NB4 (cell line): Measurements from ENCODE around the gene INSIG1.

Source experiments
- DNase-seq: peaks from one replicate; pipeline ENCODE4 v3.0.0; 2010; ENCODE audit warnings: low read depth
- H3K4me3 ChIP-seq: one replicate; pipeline ENCODE4 v1.5.1; 2011; ENCODE audit warnings: mild to moderate bottlenecking, low read depth, low read length, moderate library complexity
- CTCF ChIP-seq: IDR thresholded peaks from one replicate; pipeline ENCODE4 v1.5.1; 2012; ENCODE audit warnings: low read depth, low read length
- MAX ChIP-seq: IDR thresholded peaks from 2 replicates; pipeline ENCODE4 v1.6.1; 2011; ENCODE audit warnings: low read depth, low read length
- MYC ChIP-seq: IDR thresholded peaks from 2 replicates; pipeline ENCODE4 v1.6.1; 2011; ENCODE audit warnings: low read depth, low read length
- POLR2A ChIP-seq: IDR thresholded peaks from 2 replicates; pipeline ENCODE4 v1.6.1; 2011; ENCODE audit warnings: mild to moderate bottlenecking; ENCODE audit not compliant: insufficient read length; ENCODE audit errors: extremely low read depth

INSIG1 gene

GRCh38 chr7:155355176-155355575, 57.5 kb downstream of the INSIG1 start:
- H3K4me3 ChIP-seq = no peak overlapping the region
- DNase-seq = no peak
- TF ChIP-seq MYC = no peak
- no peak for TF ChIP-seq MAX
- TF ChIP-seq POLR2A = no peak
- no peak for TF ChIP-seq CTCF

- DNase-seq = no peak
- H3K4me3 ChIP-seq = no peak overlapping the region
- TF ChIP-seq MYC (no peak), POLR2A (no peak), CTCF (no peak)
These were observed 58.1 kb downstream of the INSIG1 start for GRCh38 chr7:155355745-155356144.

GRCh38 chr7:155356323-155357105, 58.8 kb downstream of the INSIG1 start:
- H3K4me3 ChIP-seq = peak overlapping the region; percentile 13
- no peak; the same call in 1 of the 2 replicates for TF ChIP-seq MYC
- TF ChIP-seq CTCF = peak; percentile 49
- TF ChIP-seq POLR2A = no peak
- TF ChIP-seq MAX = peak; percentile 57
- peak; percentile 73 for DNase-seq

- H3K4me3 ChIP-seq = no peak overlapping the region
- peak; percentile 98 for DNase-seq
- TF ChIP-seq CTCF = no peak
- TF ChIP-seq MAX = peak; percentile 40
- TF ChIP-seq MYC = 0 out of 2 replicates have a peak, but pooled peaks have one; percentile 65
- peak; percentile 84 for TF ChIP-seq POLR2A
These were observed 59.9 kb downstream of the INSIG1 start for GRCh38 chr7:155357573-155358041.

- peak; percentile 51 for DNase-seq
- TF ChIP-seq POLR2A (peak; percentile 39), MAX (peak; percentile 33; the same call in 1 of the 2 replicates), CTCF (no peak), MYC (no peak; the same call in 1 of the 2 replicates)
- H3K4me3 ChIP-seq = peak overlapping the region; percentile 9
These were observed 60.6 kb downstream of the INSIG1 start for GRCh38 chr7:155358066-155358947.
